Stomach (tissue), 4 donors: Measurements from ENCODE around the gene FGD6.

Experiments
- EP300 ChIP-seq: sonication (generic); formaldehyde crosslinking; IDR thresholded peaks from one replicate; pipeline ENCODE4 v1.6.1; 2017; ENCODE audit warnings: antibody characterized with exemption
- POLR2A ChIP-seq, 4 donors: fragments of 450-650 bp; IDR thresholded peaks; one replicate each; pipeline ENCODE4 v1.6.1; 2016; ENCODE audit warnings: antibody characterized with exemption in 4 of 4, control low read depth in 2 of 4, mild to moderate bottlenecking in 1 of 4, moderate library complexity in 1 of 4
- POLR2AphosphoS5 ChIP-seq, 3 donors: sonication (generic); formaldehyde crosslinking; IDR thresholded peaks; one replicate each; pipeline ENCODE4 v1.6.1; 2016; ENCODE audit warnings: antibody characterized with exemption in 3 of 3
- TF ChIP-seq, protein P1 (sequence below), 7 experiments: fragments of 450-650 bp in 4 of 7; fragments of 200-600 bp in 3 of 7; sonication (generic) in 3 of 7; IDR thresholded peaks; one replicate each; pipeline ENCODE4 v1.5.1; 2016 to 2019; ENCODE audit warnings: antibody characterized with exemption in 7 of 7, control low read depth in 2 of 7, mild to moderate bottlenecking in 1 of 7

DNA sequence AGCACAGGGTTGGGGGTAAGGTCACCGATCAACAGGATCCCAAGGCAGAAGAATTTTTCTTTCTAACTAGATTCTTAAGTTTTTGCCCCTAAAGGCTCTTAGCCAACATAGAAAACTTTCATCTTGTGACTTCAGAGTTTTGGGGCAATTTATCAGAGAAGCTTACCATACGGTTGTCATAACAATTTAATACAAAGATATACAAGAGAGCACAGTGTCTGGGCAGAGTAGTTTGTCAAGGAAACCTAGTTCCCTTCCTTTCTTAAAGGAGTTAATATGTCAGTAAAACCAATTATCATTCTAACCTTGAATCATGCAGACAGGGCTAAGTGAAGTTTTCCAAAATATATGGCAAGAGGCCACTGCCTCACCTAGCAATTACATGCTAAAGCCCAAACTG is 162.2 kb downstream of the FGD6 start:
- TF ChIP-seq, protein P1, sequence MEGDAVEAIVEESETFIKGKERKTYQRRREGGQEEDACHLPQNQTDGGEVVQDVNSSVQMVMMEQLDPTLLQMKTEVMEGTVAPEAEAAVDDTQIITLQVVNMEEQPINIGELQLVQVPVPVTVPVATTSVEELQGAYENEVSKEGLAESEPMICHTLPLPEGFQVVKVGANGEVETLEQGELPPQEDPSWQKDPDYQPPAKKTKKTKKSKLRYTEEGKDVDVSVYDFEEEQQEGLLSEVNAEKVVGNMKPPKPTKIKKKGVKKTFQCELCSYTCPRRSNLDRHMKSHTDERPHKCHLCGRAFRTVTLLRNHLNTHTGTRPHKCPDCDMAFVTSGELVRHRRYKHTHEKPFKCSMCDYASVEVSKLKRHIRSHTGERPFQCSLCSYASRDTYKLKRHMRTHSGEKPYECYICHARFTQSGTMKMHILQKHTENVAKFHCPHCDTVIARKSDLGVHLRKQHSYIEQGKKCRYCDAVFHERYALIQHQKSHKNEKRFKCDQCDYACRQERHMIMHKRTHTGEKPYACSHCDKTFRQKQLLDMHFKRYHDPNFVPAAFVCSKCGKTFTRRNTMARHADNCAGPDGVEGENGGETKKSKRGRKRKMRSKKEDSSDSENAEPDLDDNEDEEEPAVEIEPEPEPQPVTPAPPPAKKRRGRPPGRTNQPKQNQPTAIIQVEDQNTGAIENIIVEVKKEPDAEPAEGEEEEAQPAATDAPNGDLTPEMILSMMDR (IDR thresholded peaks at IDR 0.05): no peak
- no peak for TF ChIP-seq POLR2AphosphoS5 (IDR thresholded peaks at IDR 0.05)
- no peak for TF ChIP-seq POLR2A (IDR thresholded peaks at IDR 0.05)
- no peak for TF ChIP-seq EP300
